ENCODE measurements around the gene ZDHHC14. TPM values are rescaled to one million over a fixed set of nuclear protein-coding genes. Genes with fewer than 3 reads are reported as not detected.

ZDHHC14 gene
- total and polyA plus RNA-seq, 2 experiments from 2014 or later = 7.5 to 10.1 TPM

DNA sequence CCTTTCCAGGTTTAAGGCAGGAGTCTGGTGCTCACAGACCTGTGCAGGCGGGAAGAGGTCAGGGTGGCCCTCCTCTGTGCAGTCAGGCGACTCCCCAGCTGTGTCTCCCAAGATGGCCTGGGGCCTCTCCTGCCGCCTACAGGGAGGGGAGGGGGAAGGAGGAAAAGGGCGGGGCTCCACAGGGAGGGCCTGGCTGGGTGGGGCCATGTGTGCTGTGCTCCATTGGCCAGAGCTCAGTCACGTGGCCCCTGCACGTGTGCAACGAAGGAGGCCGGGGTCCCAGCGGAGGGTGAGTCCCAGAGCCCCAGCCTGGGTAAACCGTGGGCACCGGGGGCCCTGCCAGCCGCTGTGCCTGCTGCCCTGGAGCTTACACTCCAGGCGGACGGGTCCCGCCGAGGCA, 211.6 kb downstream of the ZDHHC14 start:
- Histone ChIP-seq H3K9me3 (ENCODE audit: low read depth) (no peaks in the 10 kb centered on the region), H3K36me3 (no peaks in the 10 kb centered on the region), H3K27me3 (no peaks in the 10 kb centered on the region), H3K27ac (no peak overlapping the region), H3K4me3 (no peak overlapping the region), H3K4me1 (ENCODE audit: low read depth) (no peaks in the 10 kb centered on the region)
- DNase-seq (ENCODE audit: low read depth in 1 of 2, low spot score in 1 of 2) = no peak
- TF ChIP-seq, protein P1, sequence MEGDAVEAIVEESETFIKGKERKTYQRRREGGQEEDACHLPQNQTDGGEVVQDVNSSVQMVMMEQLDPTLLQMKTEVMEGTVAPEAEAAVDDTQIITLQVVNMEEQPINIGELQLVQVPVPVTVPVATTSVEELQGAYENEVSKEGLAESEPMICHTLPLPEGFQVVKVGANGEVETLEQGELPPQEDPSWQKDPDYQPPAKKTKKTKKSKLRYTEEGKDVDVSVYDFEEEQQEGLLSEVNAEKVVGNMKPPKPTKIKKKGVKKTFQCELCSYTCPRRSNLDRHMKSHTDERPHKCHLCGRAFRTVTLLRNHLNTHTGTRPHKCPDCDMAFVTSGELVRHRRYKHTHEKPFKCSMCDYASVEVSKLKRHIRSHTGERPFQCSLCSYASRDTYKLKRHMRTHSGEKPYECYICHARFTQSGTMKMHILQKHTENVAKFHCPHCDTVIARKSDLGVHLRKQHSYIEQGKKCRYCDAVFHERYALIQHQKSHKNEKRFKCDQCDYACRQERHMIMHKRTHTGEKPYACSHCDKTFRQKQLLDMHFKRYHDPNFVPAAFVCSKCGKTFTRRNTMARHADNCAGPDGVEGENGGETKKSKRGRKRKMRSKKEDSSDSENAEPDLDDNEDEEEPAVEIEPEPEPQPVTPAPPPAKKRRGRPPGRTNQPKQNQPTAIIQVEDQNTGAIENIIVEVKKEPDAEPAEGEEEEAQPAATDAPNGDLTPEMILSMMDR (IDR thresholded peaks at IDR 0.05; ENCODE audit: low read depth, low read length) = no peak

DNA sequence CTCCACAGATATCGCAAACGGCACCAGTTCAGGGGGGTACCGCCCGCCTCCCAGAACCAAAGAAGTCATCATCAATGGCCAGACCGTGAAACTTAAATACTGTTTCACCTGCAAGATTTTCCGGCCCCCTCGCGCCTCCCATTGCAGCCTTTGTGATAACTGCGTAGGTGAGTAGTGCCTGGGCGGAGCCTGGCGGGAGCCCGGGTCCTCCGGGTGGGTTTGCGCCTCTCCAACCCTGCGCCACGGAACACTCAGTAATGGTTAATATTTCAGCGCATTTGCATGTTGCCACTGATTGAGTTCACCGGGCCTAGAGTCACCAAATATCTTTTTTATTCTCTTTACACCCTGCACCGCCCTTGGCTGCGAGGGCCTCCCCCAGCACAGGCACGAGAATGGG, 212.0 kb downstream of the ZDHHC14 start:
- DNase-seq (ENCODE audit: low read depth in 1 of 2, low spot score in 1 of 2) = no peak
- Histone ChIP-seq H3K9me3 (ENCODE audit: low read depth) (no peaks in the 10 kb centered on the region), H3K27me3 (no peaks in the 10 kb centered on the region), H3K27ac (no peak overlapping the region), H3K4me1 (ENCODE audit: low read depth) (no peaks in the 10 kb centered on the region), H3K36me3 (no peaks in the 10 kb centered on the region), H3K4me3 (no peak overlapping the region)
- TF ChIP-seq, protein P1 (IDR thresholded peaks at IDR 0.05; ENCODE audit: low read depth, low read length) = no peak

DNA sequence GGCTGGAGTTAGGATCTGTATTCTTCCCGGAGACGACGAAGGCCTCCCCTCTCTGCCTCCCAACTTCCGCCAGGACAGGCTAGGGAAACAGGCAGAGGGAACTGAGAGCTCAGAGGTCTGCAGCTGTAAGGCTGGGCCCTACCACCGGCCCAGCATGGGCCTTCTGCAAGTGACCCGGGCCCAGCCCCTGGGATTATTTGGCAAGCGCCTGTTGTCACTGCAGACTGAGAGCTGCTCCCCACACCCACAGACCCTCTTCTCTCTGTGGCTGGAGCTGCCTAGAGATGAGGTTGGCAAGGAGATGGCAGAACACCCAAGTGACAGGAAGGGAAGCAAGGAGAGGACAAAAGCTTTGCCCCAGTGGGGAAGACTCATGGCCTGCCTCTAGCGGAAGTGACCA, 212.6 kb downstream of the ZDHHC14 start:
- no peak for DNase-seq (ENCODE audit: low read depth in 1 of 2, low spot score in 1 of 2)
- Histone ChIP-seq H3K4me3 (no peak overlapping the region), H3K36me3 (no peaks in the 10 kb centered on the region), H3K27ac (no peak overlapping the region), H3K4me1 (ENCODE audit: low read depth) (no peaks in the 10 kb centered on the region), H3K9me3 (ENCODE audit: low read depth) (no peaks in the 10 kb centered on the region), H3K27me3 (no peaks in the 10 kb centered on the region)
- TF ChIP-seq, protein P1 (IDR thresholded peaks at IDR 0.05; ENCODE audit: low read depth, low read length) = no peak

DNA sequence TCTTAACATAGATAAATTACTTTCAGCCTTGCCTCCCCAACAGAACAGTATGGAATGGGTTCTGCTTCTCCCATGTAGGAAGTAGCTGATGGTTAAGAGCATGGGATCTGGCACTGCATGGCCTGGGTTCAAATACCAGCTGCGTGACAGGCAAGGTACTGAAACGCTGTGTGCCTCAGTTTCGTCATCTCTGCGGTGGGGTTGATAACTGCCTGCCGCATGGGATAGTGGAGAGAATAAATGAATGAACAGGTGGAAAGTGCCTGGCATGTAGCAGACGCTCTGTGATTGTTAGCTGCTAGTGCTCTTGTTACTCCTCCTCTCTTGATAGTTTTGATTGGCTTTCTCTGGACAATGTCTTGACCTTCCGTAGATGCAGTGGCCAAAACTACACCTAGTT, 213.3 kb downstream of the ZDHHC14 start:
- H3K36me3 ChIP-seq = no peaks in the 10 kb centered on the region
- H3K27ac ChIP-seq = no peak overlapping the region
- H3K9me3 ChIP-seq (ENCODE audit: low read depth) = no peaks in the 10 kb centered on the region
- H3K4me3 ChIP-seq = no peak overlapping the region
- TF ChIP-seq, protein P1 (IDR thresholded peaks at IDR 0.05; ENCODE audit: low read depth, low read length) = no peak
- DNase-seq (ENCODE audit: low read depth in 1 of 2, low spot score in 1 of 2) = no peak
- H3K27me3 ChIP-seq = no peaks in the 10 kb centered on the region
- H3K4me1 ChIP-seq (ENCODE audit: low read depth) = no peaks in the 10 kb centered on the region

DNA sequence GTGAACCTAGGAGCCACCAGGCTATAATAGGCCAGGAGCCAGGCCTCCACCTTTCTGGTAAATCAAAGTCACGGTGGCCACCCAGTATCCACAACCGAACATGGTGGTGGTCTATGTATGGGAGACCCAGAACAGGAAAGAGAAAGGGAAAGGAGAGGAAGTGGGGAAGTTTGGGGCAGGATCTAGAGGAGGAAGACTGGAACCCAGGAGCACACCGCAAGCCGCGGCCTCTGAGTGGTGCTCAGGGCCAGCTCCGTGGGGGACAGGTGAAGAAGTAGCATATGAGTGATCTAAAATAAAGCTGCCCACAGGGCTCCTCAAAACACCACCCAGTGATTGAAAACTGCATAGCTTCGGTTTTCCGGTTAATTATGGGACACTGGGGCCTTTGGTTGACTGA, 214.8 kb downstream of the ZDHHC14 start:
- TF ChIP-seq, protein P1 (IDR thresholded peaks at IDR 0.05; ENCODE audit: low read depth, low read length) = no peak

DNA sequence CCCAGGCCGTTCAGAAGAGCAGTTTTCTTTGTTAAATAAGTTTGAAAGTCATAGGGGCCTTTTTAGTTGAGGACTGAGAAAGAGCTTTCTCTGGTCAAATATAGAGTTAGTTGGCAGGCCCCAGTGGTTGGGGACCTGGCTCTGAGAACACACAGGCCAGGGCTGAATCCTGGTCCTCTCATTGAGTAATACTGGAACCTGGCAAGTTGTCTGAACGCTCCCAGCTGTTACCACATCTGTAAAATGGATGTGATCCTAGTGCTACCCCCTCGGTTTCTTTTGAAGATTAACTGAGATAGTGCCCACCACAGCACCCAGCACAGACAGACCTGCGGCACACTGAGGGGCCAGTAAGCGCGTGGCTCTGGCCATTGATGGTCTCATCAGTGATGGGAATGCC, 215.5 kb downstream of the ZDHHC14 start:
- Histone ChIP-seq H3K27ac (no peak overlapping the region), H3K27me3 (no peaks in the 10 kb centered on the region), H3K4me3 (no peak overlapping the region), H3K4me1 (ENCODE audit: low read depth) (no peaks in the 10 kb centered on the region), H3K9me3 (ENCODE audit: low read depth) (no peaks in the 10 kb centered on the region), H3K36me3 (no peaks in the 10 kb centered on the region)
- no peak for DNase-seq (ENCODE audit: low read depth in 1 of 2, low spot score in 1 of 2)
- TF ChIP-seq, protein P1 (IDR thresholded peaks at IDR 0.05; ENCODE audit: low read depth, low read length) = no peak

More for the DNA sequence above, 214.8 kb downstream of the ZDHHC14 start:
- H3K27me3 ChIP-seq = no peaks in the 10 kb centered on the region
- no peaks in the 10 kb centered on the region for H3K4me1 ChIP-seq (ENCODE audit: low read depth)
- no peak for DNase-seq (ENCODE audit: low read depth in 1 of 2, low spot score in 1 of 2)
- no peak overlapping the region for H3K4me3 ChIP-seq
- no peak overlapping the region for H3K27ac ChIP-seq
- H3K36me3 ChIP-seq = no peaks in the 10 kb centered on the region
- no peaks in the 10 kb centered on the region for H3K9me3 ChIP-seq (ENCODE audit: low read depth)
